ENCODE data around the gene TPST2.

The TPST2 gene

GRCh38 chr22:26610072-26610958 lies 20.4 kb upstream of the TPST2 start:
- Mint-ChIP-seq H3K36me3 (ENCODE audit: low read depth) (no peaks in the 10 kb centered on the region), H3K4me1 (peaks cover 9% of the 10 kb centered on the region), H3K27me3 (ENCODE audit: low read depth) (peaks cover 30% of the 10 kb centered on the region), H3K4me3 (no peak overlapping the region), H3K27ac (no peak overlapping the region), H3K9me3 (no peaks in the 10 kb centered on the region)
- TF ChIP-seq CTCF (IDR thresholded peaks at IDR 0.05; ENCODE audit: unreplicated experiment in 3 of 3): no peak

- Mint-ChIP-seq H3K4me3 (no peak overlapping the region), H3K9me3 (no peaks in the 10 kb centered on the region), H3K27me3 (ENCODE audit: low read depth) (peaks cover 27% of the 10 kb centered on the region), H3K36me3 (ENCODE audit: low read depth) (no peaks in the 10 kb centered on the region), H3K27ac (no peak overlapping the region), H3K4me1 (peaks cover 4% of the 10 kb centered on the region)
- no peak for TF ChIP-seq CTCF (IDR thresholded peaks at IDR 0.05; ENCODE audit: unreplicated experiment in 3 of 3)
Observed at GRCh38 chr22:26609287-26609686, 19.4 kb upstream of the TPST2 start.

GRCh38 chr22:26608129-26608528 lies 18.2 kb upstream of the TPST2 start:
- no peaks in the 10 kb centered on the region for H3K4me1 Mint-ChIP-seq
- no peak for TF ChIP-seq CTCF (IDR thresholded peaks at IDR 0.05; ENCODE audit: unreplicated experiment in 3 of 3)
- H3K9me3 Mint-ChIP-seq: no peaks in the 10 kb centered on the region
- no peak overlapping the region for H3K27ac Mint-ChIP-seq
- no peak overlapping the region for H3K4me3 Mint-ChIP-seq
- H3K36me3 Mint-ChIP-seq (ENCODE audit: low read depth): no peaks in the 10 kb centered on the region
- peaks cover 16% of the 10 kb centered on the region for H3K27me3 Mint-ChIP-seq (ENCODE audit: low read depth)

- TF ChIP-seq CTCF (IDR thresholded peaks at IDR 0.05; ENCODE audit: unreplicated experiment in 3 of 3): no peak
- Mint-ChIP-seq H3K27ac (no peak overlapping the region), H3K4me3 (no peak overlapping the region), H3K9me3 (no peaks in the 10 kb centered on the region), H3K27me3 (ENCODE audit: low read depth) (peaks cover 4% of the 10 kb centered on the region), H3K4me1 (no peaks in the 10 kb centered on the region), H3K36me3 (ENCODE audit: low read depth) (no peaks in the 10 kb centered on the region)
Observed at GRCh38 chr22:26606611-26607010, 16.7 kb upstream of the TPST2 start.

GRCh38 chr22:26604368-26604767 lies 14.4 kb upstream of the TPST2 start:
- Mint-ChIP-seq H3K27ac (no peak overlapping the region), H3K36me3 (ENCODE audit: low read depth) (no peaks in the 10 kb centered on the region), H3K27me3 (ENCODE audit: low read depth) (peaks cover 13% of the 10 kb centered on the region), H3K9me3 (no peaks in the 10 kb centered on the region), H3K4me1 (no peaks in the 10 kb centered on the region), H3K4me3 (no peak overlapping the region)
- TF ChIP-seq CTCF (IDR thresholded peaks at IDR 0.05; ENCODE audit: unreplicated experiment in 3 of 3): no peak

- H3K4me1 Mint-ChIP-seq: no peaks in the 10 kb centered on the region
- H3K36me3 Mint-ChIP-seq (ENCODE audit: low read depth): no peaks in the 10 kb centered on the region
- no peaks in the 10 kb centered on the region for H3K9me3 Mint-ChIP-seq
- no peak overlapping the region for H3K4me3 Mint-ChIP-seq
- peaks cover 24% of the 10 kb centered on the region for H3K27me3 Mint-ChIP-seq (ENCODE audit: low read depth)
- TF ChIP-seq CTCF (IDR thresholded peaks at IDR 0.05; ENCODE audit: unreplicated experiment in 3 of 3): no peak
- no peak overlapping the region for H3K27ac Mint-ChIP-seq
Observed at GRCh38 chr22:26602127-26602526, 12.2 kb upstream of the TPST2 start.

Measured in nephron (organoid).